AG09319 (cell line): ENCODE measurements around the gene STAT5B.
"Not testable (repeated sequence)": the region's sequence is repeated elsewhere in the genome, so short reads cannot be mapped to it uniquely, and the experiment has no call there.

Experiments
- DNase-seq: peaks from one replicate; pipeline ENCODE4 v3.0.0-alpha.2; 2010; ENCODE audit warnings: low read depth; ENCODE audit errors: extremely low read depth
- TF ChIP-seq, protein P1 (sequence below): IDR thresholded peaks from 2 replicates; pipeline ENCODE4 v1.5.1; 2011; ENCODE audit warnings: low read depth, mild to moderate bottlenecking, inconsistent platforms, low read length, moderate library complexity

The STAT5B gene

GRCh38 chr17:42305543-42306384 lies 29.6 kb upstream of the STAT5B start:
- DNase-seq: no peak
- TF ChIP-seq, protein P1, sequence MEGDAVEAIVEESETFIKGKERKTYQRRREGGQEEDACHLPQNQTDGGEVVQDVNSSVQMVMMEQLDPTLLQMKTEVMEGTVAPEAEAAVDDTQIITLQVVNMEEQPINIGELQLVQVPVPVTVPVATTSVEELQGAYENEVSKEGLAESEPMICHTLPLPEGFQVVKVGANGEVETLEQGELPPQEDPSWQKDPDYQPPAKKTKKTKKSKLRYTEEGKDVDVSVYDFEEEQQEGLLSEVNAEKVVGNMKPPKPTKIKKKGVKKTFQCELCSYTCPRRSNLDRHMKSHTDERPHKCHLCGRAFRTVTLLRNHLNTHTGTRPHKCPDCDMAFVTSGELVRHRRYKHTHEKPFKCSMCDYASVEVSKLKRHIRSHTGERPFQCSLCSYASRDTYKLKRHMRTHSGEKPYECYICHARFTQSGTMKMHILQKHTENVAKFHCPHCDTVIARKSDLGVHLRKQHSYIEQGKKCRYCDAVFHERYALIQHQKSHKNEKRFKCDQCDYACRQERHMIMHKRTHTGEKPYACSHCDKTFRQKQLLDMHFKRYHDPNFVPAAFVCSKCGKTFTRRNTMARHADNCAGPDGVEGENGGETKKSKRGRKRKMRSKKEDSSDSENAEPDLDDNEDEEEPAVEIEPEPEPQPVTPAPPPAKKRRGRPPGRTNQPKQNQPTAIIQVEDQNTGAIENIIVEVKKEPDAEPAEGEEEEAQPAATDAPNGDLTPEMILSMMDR: no peak

- DNase-seq: not testable (repeated sequence)
These were observed 28.8 kb upstream of the STAT5B start for GRCh38 chr17:42305031-42305330.

DNA sequence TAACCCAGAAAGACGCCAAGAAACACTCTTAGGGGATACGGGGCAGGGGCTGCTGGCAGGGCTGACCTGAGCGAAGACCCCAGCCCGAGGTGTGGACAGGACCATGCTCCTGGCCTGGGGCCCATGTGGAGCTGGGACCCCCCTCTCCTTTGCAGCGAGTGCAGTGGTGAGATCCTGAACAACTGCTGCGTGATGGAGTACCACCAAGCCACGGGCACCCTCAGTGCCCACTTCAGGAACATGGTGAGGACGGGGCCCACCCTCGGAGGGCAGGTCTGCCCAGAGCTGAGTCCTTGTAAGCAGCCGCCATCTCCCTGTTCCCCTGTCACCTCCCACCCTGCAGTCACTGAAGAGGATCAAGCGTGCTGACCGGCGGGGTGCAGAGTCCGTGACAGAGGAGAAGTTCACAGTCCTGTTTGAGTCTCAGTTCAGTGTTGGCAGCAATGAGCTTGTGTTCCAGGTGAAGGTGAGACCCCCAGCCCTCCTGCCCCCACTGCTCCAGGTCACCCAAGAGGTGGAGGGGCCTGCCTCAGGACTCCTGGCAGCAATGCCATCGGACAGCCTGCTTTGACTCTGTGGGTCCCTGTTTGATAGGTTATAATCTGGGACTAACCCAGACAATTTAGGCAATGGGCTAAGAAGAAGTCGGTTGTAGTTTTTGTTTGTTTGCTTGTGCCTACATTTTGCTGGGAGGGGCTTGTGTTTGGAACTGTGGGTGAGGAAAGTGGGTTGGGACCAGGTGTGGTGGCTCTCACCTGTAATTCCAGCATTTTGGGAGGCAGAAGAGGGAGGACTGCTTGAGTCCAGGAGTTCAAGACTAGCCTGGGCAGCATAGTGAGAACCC lies 28.2 kb upstream of the STAT5B start:
- no peak for DNase-seq
- TF ChIP-seq, protein P1: no peak

DNA sequence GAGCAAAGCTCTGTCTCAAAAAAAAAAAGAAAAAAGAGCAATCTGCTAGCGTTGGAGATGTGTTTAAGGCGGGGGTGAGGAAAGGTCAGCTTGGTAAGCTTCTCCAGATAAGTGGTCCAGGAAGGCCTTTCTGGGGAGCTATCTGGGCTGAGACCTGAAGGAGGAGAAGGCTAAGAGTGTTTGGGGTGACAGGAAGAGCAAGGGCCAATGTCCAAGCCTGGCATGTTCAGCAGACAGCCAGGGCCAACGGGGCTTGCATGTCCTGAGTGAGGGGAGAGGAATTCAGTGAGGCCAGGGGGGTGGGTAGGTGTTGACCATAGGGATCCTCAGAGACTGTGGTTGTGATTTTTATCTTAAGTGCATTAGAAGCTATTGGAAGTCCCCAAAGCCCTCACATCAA lies 27.5 kb upstream of the STAT5B start:
- DNase-seq: no peak
- TF ChIP-seq, protein P1: no peak

- TF ChIP-seq, protein P1: no peak
- DNase-seq: no peak
These were observed 24.8 kb upstream of the STAT5B start for GRCh38 chr17:42301022-42301421.

- not testable (repeated sequence) for DNase-seq
These were observed 23.7 kb upstream of the STAT5B start for GRCh38 chr17:42299913-42300312.

DNA sequence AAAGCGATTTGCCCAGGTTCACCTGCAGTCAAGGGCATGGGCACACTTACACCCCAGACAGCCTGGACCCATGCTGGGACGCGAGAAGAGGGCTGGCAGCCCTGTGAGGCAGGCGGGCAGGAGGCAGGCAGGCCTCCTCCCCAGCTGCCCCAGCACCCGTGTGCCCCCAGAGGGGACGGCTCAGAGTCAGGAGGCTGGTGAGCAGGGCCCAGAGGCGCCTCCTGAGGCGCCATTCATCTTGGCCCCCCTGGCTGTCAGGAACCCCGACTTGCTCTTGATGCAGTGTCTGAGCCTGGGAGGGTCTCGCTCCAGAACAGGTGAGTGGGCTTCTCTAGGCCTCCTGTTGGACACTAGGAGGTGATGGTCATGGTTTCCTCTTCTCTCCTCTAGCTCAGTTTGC lies 23.2 kb upstream of the STAT5B start:
- DNase-seq: not testable (repeated sequence)

DNA sequence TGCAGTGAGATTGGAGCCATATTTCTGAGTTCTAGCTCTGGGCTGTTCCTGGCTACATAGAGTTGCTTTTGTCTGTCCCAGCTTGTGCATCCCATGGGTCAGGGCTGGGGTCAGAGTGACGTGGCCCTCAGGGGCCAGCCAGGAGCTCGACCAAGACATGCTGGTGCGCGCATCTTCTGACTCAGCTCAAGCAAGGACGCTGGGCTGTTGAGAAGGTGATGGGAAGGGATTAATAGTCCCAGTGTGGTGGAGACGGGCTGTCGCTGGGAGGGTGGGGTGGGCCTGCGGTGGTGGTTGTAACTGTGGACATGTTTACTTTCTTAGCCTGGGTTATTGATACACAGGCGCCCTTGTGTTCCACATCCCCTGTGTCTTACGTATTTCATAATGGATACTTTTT lies 21.6 kb upstream of the STAT5B start:
- DNase-seq: not testable (repeated sequence)

- TF ChIP-seq, protein P1: no peak
- no peak for DNase-seq
These were observed 19.8 kb upstream of the STAT5B start for GRCh38 chr17:42296012-42296411.
